ENCODE measurements around the gene UBE3C.
"Not testable (repeated sequence)": the region's sequence is repeated elsewhere in the genome, so short reads cannot be mapped to it uniquely, and the experiment has no call there.

- not testable (repeated sequence) for TF ChIP-seq CTCF, POLR2A, POLR2AphosphoS5 (IDR thresholded peaks at IDR 0.05)
Observed at GRCh38 chr7:157251817-157252216, 113.1 kb downstream of the UBE3C start.

Measured in prostate gland (tissue), 2 donors.